ENCODE results near the gene SCAPER.
"Not testable (repeated sequence)": the region's sequence is repeated elsewhere in the genome, so short reads cannot be mapped to it uniquely, and the experiment has no call there.

Gene SCAPER

DNA sequence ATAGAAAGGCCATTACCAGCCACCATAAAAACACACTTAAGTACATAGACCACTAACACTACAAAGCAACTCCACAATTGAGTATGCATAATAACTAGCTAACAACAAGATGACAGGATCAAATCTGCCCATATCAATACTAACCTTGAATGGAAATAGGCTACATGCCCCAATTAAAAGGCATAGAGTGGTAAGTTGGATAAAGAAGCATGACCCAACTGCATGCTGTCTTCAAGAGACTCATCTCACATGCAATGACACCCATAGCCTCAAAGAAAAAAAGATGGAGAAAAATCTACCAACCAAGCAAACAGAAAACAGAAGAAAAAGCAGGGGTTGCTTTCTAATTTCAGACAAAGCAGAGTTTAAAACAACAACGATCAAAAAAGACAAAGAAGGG, 349.9 kb downstream of the SCAPER start:
- Histone ChIP-seq H3K27me3 (ENCODE audit: control insufficient read depth in 1 of 2, insufficient read depth in 2 of 2, low read length in 2 of 2) (no peaks in the 10 kb centered on the region), H3K27ac (ENCODE audit: low read depth, low read length) (no peak overlapping the region), H3K9ac (ENCODE audit: low read length) (no peak overlapping the region), H3K4me1 (ENCODE audit: insufficient read depth, low read length) (no peaks in the 10 kb centered on the region), H3K9me3 (ENCODE audit: low read length) (no peaks in the 10 kb centered on the region), H3K36me3 (ENCODE audit: insufficient read depth, low read length) (no peaks in the 10 kb centered on the region), H3K4me3 (ENCODE audit: low read depth in 1 of 2, low read length in 2 of 2) (no peak overlapping the region)

GRCh38 chr15:76553564-76553963, 351.6 kb downstream of the SCAPER start:
- H3K4me3 ChIP-seq (ENCODE audit: low read depth in 1 of 2, low read length in 2 of 2): no peak overlapping the region
- H3K9ac ChIP-seq (ENCODE audit: low read length): no peak overlapping the region
- no peaks in the 10 kb centered on the region for H3K4me1 ChIP-seq (ENCODE audit: insufficient read depth, low read length)
- H3K27me3 ChIP-seq (ENCODE audit: control insufficient read depth in 1 of 2, insufficient read depth in 2 of 2, low read length in 2 of 2): no peaks in the 10 kb centered on the region
- H3K36me3 ChIP-seq (ENCODE audit: insufficient read depth, low read length): no peaks in the 10 kb centered on the region
- H3K27ac ChIP-seq (ENCODE audit: low read depth, low read length): no peak overlapping the region
- H3K9me3 ChIP-seq (ENCODE audit: low read length): no peaks in the 10 kb centered on the region

DNA sequence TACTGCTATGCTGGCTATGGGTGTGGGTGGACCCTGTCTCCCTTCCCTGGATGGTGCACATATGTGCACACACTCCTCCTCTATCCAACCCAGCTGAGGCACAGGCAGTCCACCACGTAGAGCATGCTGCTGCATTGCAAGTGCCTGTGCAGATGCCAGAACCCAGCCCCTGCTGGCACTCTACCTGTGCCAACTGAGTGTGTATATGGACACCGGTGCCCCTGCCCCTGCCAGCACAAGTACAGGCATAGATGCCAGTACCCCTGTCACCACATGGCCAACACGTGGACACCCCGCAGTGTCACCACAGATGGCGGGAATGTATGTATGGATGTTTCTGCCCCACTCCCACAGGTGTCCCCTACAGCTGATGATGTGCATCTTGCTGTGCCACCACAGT, 352.0 kb downstream of the SCAPER start:
- H3K27ac ChIP-seq (ENCODE audit: low read depth, low read length): no peak overlapping the region
- H3K9ac ChIP-seq (ENCODE audit: low read length): no peak overlapping the region
- no peaks in the 10 kb centered on the region for H3K4me1 ChIP-seq (ENCODE audit: insufficient read depth, low read length)
- no peaks in the 10 kb centered on the region for H3K27me3 ChIP-seq (ENCODE audit: control insufficient read depth in 1 of 2, insufficient read depth in 2 of 2, low read length in 2 of 2)
- no peaks in the 10 kb centered on the region for H3K36me3 ChIP-seq (ENCODE audit: insufficient read depth, low read length)
- H3K9me3 ChIP-seq (ENCODE audit: low read length): no peaks in the 10 kb centered on the region
- no peak overlapping the region for H3K4me3 ChIP-seq (ENCODE audit: low read depth in 1 of 2, low read length in 2 of 2)

DNA sequence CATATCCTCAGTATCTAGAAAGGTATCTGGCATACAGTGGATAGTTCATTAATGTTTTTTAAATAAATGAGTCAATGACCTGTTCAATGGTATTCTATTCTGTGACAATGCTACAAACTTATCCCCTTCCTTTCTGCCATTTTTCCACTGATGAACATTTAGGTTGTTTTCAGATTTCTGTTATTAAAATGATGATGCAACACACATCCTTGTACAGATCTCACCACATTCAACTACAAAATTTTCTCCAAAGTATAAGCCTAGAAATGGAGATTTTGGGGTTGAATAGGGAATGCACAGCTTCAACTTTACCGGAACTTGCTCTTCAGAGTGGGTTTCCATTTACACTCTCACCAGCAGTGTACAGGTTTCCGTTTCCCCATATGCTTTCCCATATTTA, 358.3 kb downstream of the SCAPER start:
- Histone ChIP-seq H3K36me3 (ENCODE audit: insufficient read depth, low read length) (no peaks in the 10 kb centered on the region), H3K4me1 (ENCODE audit: insufficient read depth, low read length) (no peaks in the 10 kb centered on the region), H3K27ac (ENCODE audit: low read depth, low read length) (no peak overlapping the region), H3K9ac (ENCODE audit: low read length) (no peak overlapping the region), H3K4me3 (ENCODE audit: low read depth in 1 of 2, low read length in 2 of 2) (no peak overlapping the region), H3K9me3 (ENCODE audit: low read length) (no peaks in the 10 kb centered on the region), H3K27me3 (ENCODE audit: control insufficient read depth in 1 of 2, insufficient read depth in 2 of 2, low read length in 2 of 2) (no peaks in the 10 kb centered on the region)

- H3K9me3 ChIP-seq (ENCODE audit: low read length): no peaks in the 10 kb centered on the region
- H3K4me1 ChIP-seq (ENCODE audit: insufficient read depth, low read length): no peaks in the 10 kb centered on the region
- no peaks in the 10 kb centered on the region for H3K36me3 ChIP-seq (ENCODE audit: insufficient read depth, low read length)
- H3K27ac ChIP-seq (ENCODE audit: low read depth, low read length): no peak overlapping the region
- H3K4me3 ChIP-seq (ENCODE audit: low read depth in 1 of 2, low read length in 2 of 2): no peak overlapping the region
- no peaks in the 10 kb centered on the region for H3K27me3 ChIP-seq (ENCODE audit: control insufficient read depth in 1 of 2, insufficient read depth in 2 of 2, low read length in 2 of 2)
- H3K9ac ChIP-seq (ENCODE audit: low read length): no peak overlapping the region
Measured at GRCh38 chr15:76533995-76534394, 371.1 kb downstream of the SCAPER start.

DNA sequence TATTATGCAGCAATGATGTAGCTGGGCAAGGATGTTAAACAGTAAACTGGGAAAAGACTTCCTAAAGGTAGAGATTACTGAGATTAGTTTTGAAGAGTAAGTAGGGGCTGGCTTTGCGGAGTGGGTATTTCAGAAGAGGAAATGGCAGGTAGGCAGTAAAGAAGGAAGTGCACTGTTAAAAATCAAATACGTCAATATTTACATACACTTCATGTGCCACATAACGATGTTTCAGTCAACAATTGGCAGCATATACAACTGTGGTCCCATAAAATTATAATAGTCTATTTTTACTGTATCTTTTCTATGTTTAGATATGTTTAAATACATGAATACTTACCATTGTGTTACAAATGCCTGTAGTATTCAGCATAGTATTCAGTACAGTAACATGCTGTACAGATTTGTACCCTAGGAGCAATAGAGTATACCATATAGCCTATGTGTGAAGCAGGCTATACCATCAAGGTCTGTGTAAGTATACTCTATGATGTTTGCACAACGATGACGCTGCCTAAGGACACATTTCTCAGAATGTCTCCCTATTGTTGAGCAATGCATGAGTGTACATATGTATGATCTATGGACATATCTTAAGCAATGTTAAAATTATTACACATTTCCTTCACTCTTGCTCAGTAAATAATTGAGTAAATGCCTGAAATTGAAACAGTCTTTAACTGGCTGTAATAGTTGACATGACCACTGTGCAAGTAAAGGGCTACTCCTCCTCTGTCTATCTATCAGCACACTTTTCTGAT, 371.9 kb downstream of the SCAPER start:
- Histone ChIP-seq H3K4me3 (ENCODE audit: low read depth in 1 of 2, low read length in 2 of 2) (no peak overlapping the region), H3K9ac (ENCODE audit: low read length) (no peak overlapping the region), H3K4me1 (ENCODE audit: insufficient read depth, low read length) (no peaks in the 10 kb centered on the region), H3K27me3 (ENCODE audit: control insufficient read depth in 1 of 2, insufficient read depth in 2 of 2, low read length in 2 of 2) (no peaks in the 10 kb centered on the region), H3K27ac (ENCODE audit: low read depth, low read length) (no peak overlapping the region), H3K9me3 (ENCODE audit: low read length) (no peaks in the 10 kb centered on the region), H3K36me3 (ENCODE audit: insufficient read depth, low read length) (no peaks in the 10 kb centered on the region)

GRCh38 chr15:76529911-76530310, 375.2 kb downstream of the SCAPER start:
- Histone ChIP-seq H3K4me3 (ENCODE audit: low read depth in 1 of 2, low read length in 2 of 2) (no peak overlapping the region), H3K9me3 (ENCODE audit: low read length) (no peaks in the 10 kb centered on the region), H3K27me3 (ENCODE audit: control insufficient read depth in 1 of 2, insufficient read depth in 2 of 2, low read length in 2 of 2) (no peaks in the 10 kb centered on the region), H3K36me3 (ENCODE audit: insufficient read depth, low read length) (no peaks in the 10 kb centered on the region), H3K4me1 (ENCODE audit: insufficient read depth, low read length) (no peaks in the 10 kb centered on the region), H3K9ac (ENCODE audit: low read length) (no peak overlapping the region), H3K27ac (ENCODE audit: low read depth, low read length) (no peak overlapping the region)

DNA sequence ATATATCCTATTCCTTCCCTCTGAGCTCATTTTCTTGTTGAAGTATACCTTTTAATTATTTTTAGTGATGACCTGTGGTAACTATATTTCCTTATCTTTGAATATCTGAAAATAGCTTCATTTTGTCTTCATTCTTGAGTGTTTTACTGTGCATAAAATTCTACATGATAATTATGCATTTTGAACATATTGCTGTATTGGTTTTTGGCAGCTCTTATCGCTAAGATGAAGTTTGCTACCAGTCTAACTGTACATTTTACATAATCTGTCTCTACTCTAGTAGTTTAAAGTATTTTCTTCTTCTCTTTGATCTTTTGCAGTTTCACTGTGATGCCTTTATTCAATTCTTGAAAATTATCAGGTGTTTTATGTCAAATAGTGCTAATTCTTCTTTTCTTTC, 379.0 kb downstream of the SCAPER start:
- Histone ChIP-seq H3K27ac (ENCODE audit: low read depth, low read length) (no peak overlapping the region), H3K4me1 (ENCODE audit: insufficient read depth, low read length) (no peaks in the 10 kb centered on the region), H3K9ac (ENCODE audit: low read length) (no peak overlapping the region), H3K27me3 (ENCODE audit: control insufficient read depth in 1 of 2, insufficient read depth in 2 of 2, low read length in 2 of 2) (no peaks in the 10 kb centered on the region), H3K36me3 (ENCODE audit: insufficient read depth, low read length) (no peaks in the 10 kb centered on the region), H3K4me3 (ENCODE audit: low read depth in 1 of 2, low read length in 2 of 2) (no peak overlapping the region), H3K9me3 (ENCODE audit: low read length) (no peaks in the 10 kb centered on the region)

GRCh38 chr15:76517910-76518309, 387.2 kb downstream of the SCAPER start:
- no peaks in the 10 kb centered on the region for H3K36me3 ChIP-seq (ENCODE audit: insufficient read depth, low read length)
- no peaks in the 10 kb centered on the region for H3K4me1 ChIP-seq (ENCODE audit: insufficient read depth, low read length)
- H3K4me3 ChIP-seq (ENCODE audit: low read depth in 1 of 2, low read length in 2 of 2): no peak overlapping the region
- H3K9me3 ChIP-seq (ENCODE audit: low read length): no peaks in the 10 kb centered on the region
- H3K27ac ChIP-seq (ENCODE audit: low read depth, low read length): no peak overlapping the region
- no peak overlapping the region for H3K9ac ChIP-seq (ENCODE audit: low read length)
- no peaks in the 10 kb centered on the region for H3K27me3 ChIP-seq (ENCODE audit: control insufficient read depth in 1 of 2, insufficient read depth in 2 of 2, low read length in 2 of 2)

GRCh38 chr15:76514282-76514681, 390.9 kb downstream of the SCAPER start:
- Histone ChIP-seq H3K36me3 (ENCODE audit: insufficient read depth, low read length) (no peaks in the 10 kb centered on the region), H3K9ac (ENCODE audit: low read length) (no peak overlapping the region), H3K9me3 (ENCODE audit: low read length) (no peaks in the 10 kb centered on the region), H3K4me1 (ENCODE audit: insufficient read depth, low read length) (no peaks in the 10 kb centered on the region), H3K27me3 (ENCODE audit: control insufficient read depth in 1 of 2, insufficient read depth in 2 of 2, low read length in 2 of 2) (no peaks in the 10 kb centered on the region), H3K27ac (ENCODE audit: low read depth, low read length) (no peak overlapping the region), H3K4me3 (ENCODE audit: low read depth in 1 of 2, low read length in 2 of 2) (no peak overlapping the region)

DNA sequence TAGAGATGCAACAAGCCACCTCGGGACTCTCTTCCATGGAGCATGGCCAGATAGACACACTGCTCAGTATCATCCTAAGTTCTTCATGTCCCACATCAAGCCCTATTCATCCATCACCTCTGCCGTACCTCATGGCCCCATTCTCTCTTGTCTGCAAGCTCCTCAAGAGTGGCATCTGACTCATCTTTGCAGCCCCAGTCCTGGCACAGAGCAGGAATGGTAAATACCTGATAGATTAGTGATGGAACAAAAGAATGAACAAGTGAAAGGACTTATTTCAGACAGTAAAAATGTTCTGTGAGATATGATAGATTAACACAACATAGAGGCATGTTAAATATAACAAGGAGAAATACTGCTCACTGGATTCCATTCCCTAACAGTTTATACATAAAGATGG, 392.2 kb downstream of the SCAPER start:
- Histone ChIP-seq H3K9me3 (ENCODE audit: low read length) (no peaks in the 10 kb centered on the region), H3K36me3 (ENCODE audit: insufficient read depth, low read length) (no peaks in the 10 kb centered on the region), H3K9ac (ENCODE audit: low read length) (no peak overlapping the region), H3K27ac (ENCODE audit: low read depth, low read length) (no peak overlapping the region), H3K27me3 (ENCODE audit: control insufficient read depth in 1 of 2, insufficient read depth in 2 of 2, low read length in 2 of 2) (no peaks in the 10 kb centered on the region), H3K4me1 (ENCODE audit: insufficient read depth, low read length) (no peaks in the 10 kb centered on the region), H3K4me3 (ENCODE audit: low read depth in 1 of 2, low read length in 2 of 2) (no peak overlapping the region)

GRCh38 chr15:76510663-76511062, 394.5 kb downstream of the SCAPER start:
- not testable (repeated sequence) for H3K4me3 ChIP-seq (ENCODE audit: low read depth in 1 of 2, low read length in 2 of 2); H3K27me3 ChIP-seq (ENCODE audit: control insufficient read depth in 1 of 2, insufficient read depth in 2 of 2, low read length in 2 of 2); H3K4me1 ChIP-seq (ENCODE audit: insufficient read depth, low read length); H3K36me3 ChIP-seq (ENCODE audit: insufficient read depth, low read length); H3K9ac ChIP-seq (ENCODE audit: low read length); H3K27ac ChIP-seq (ENCODE audit: low read depth, low read length); H3K9me3 ChIP-seq (ENCODE audit: low read length)

All from muscle layer of colon (tissue), 2 donors.